ENCODE data around the gene LTF. TPM values are rescaled to one million over a fixed set of nuclear protein-coding genes. Genes with fewer than 3 reads are reported as not detected.

Gene LTF
- total and polyA plus RNA-seq, 2 experiments from 2014 or later, result 0.73 to 1.3 TPM

GRCh38 chr3:46467562-46467961 lies 2.9 kb upstream of the LTF start:
- peaks cover 22% of the 10 kb centered on the region for H3K27me3 Mint-ChIP-seq (ENCODE audit: insufficient read depth, low read depth, poor library complexity)
- no peaks in the 10 kb centered on the region; the same call in 2 of the 3 replicates for H3K9me3 Mint-ChIP-seq
- no peaks in the 10 kb centered on the region for H3F3A ChIP-seq (replicated peaks; ENCODE audit: low read depth)
- no peaks in the 10 kb centered on the region for H3K9me2 ChIP-seq (ENCODE audit: insufficient read depth)
- peaks cover 6% of the 10 kb centered on the region; the same call in 1 of the 2 replicates for H3K4me1 ChIP-seq (ENCODE audit: insufficient read depth)
- H3K79me2 ChIP-seq (replicated peaks; ENCODE audit: insufficient read depth), result no peaks in the 10 kb centered on the region
- TF ChIP-seq ZNF114 (CRISPR knock-in tag; IDR thresholded peaks at IDR 0.05) (no peak), EZH2phosphoT487 (IDR thresholded peaks at IDR 0.05; ENCODE audit: unreplicated experiment) (no peak)
- no peaks in the 10 kb centered on the region for H3K36me3 Mint-ChIP-seq (ENCODE audit: low read depth)
- no peaks in the 10 kb centered on the region for H3K36me3 ChIP-seq (ENCODE audit: insufficient read depth)
- H2AFZ ChIP-seq, result 0 out of 2 replicates have a peak overlapping the region, but pooled peaks have one; percentile 10
- no peak for ATAC-seq
- H4K20me1 ChIP-seq (replicated peaks; ENCODE audit: insufficient read depth), result no peaks in the 10 kb centered on the region
- H3K4me2 ChIP-seq, result no peak overlapping the region
- H3K27ac ChIP-seq (ENCODE audit: low read depth), result no peak overlapping the region
- H3K4me3 ChIP-seq, result no peak overlapping the region
- H3K4me1 Mint-ChIP-seq, result peaks cover 2% of the 10 kb centered on the region
- DNase-seq (ENCODE audit: low spot score), result no peak
- H3K27ac Mint-ChIP-seq, result no peak overlapping the region
- H3K27me3 ChIP-seq (ENCODE audit: insufficient read depth), result peaks cover 39% of the 10 kb centered on the region
- no peak overlapping the region for H3K4me3 Mint-ChIP-seq

- H3K4me1 Mint-ChIP-seq, result peaks cover 2% of the 10 kb centered on the region
- TF ChIP-seq ETS1 (IDR thresholded peaks at IDR 0.05) (no peak), JUNB (IDR thresholded peaks at IDR 0.05; ENCODE audit: unreplicated experiment) (no peak), ZNF114 (CRISPR knock-in tag; IDR thresholded peaks at IDR 0.05) (no peak), NANOG (IDR thresholded peaks at IDR 0.05; ENCODE audit: borderline replicate concordance) (no peak), REST (IDR thresholded peaks at IDR 0.05; ENCODE audit: unreplicated experiment) (no peak), ZNF462 (CRISPR knock-in tag; IDR thresholded peaks at IDR 0.05) (no peak), EZH2 (IDR thresholded peaks at IDR 0.05; ENCODE audit: low read depth, unreplicated experiment) (no peak), CREB1 (CRISPR knock-in tag; IDR thresholded peaks at IDR 0.05; ENCODE audit: low read depth) (no peak), STAT1 (IDR thresholded peaks at IDR 0.05; ENCODE audit: unreplicated experiment) (no peak), ZNF331 (CRISPR knock-in tag; IDR thresholded peaks at IDR 0.05; ENCODE audit: low read depth) (no peak)
These were observed 2.2 kb upstream of the LTF start for GRCh38 chr3:46466871-46467403.

More at GRCh38 chr3:46466871-46467403, 2.2 kb upstream of the LTF start:
- Histone ChIP-seq H3K9me2 (ENCODE audit: insufficient read depth) (no peaks in the 10 kb centered on the region), H3K36me3 (ENCODE audit: insufficient read depth) (no peaks in the 10 kb centered on the region), H2AFZ (no peak overlapping the region), H3K27ac (ENCODE audit: low read depth) (no peak overlapping the region), H3K4me2 (no peak overlapping the region), H3K27me3 (ENCODE audit: insufficient read depth) (peaks cover 39% of the 10 kb centered on the region), H4K20me1 (replicated peaks; ENCODE audit: insufficient read depth) (no peaks in the 10 kb centered on the region), H3F3A (replicated peaks; ENCODE audit: low read depth) (no peaks in the 10 kb centered on the region), H3K4me1 (ENCODE audit: insufficient read depth) (peaks cover 6% of the 10 kb centered on the region; the same call in 1 of the 2 replicates), H3K4me3 (no peak overlapping the region), H3K79me2 (replicated peaks; ENCODE audit: insufficient read depth) (no peaks in the 10 kb centered on the region)
- ATAC-seq (no peak), DNase-seq (ENCODE audit: low spot score) (no peak)
- Mint-ChIP-seq H3K27ac (no peak overlapping the region), H3K36me3 (ENCODE audit: low read depth) (no peaks in the 10 kb centered on the region), H3K9me3 (no peaks in the 10 kb centered on the region; the same call in 2 of the 3 replicates), H3K4me3 (no peak overlapping the region), H3K27me3 (ENCODE audit: insufficient read depth, low read depth, poor library complexity) (peaks cover 21% of the 10 kb centered on the region)
